BJ (cell line): ENCODE measurements around the gene WDR83. TPM values are rescaled to one million over a fixed set of nuclear protein-coding genes. Genes with fewer than 3 reads are reported as not detected.

Experiments
- CTCF ChIA-PET: fragments of 350-600 bp; formaldehyde crosslinking; extraction: SDS; loops from one replicate; lab custom pipeline; 2021; ENCODE audit warnings: antibody characterized with exemption, inconsistent platforms; lab: Yijun Ruan, JAX
- POLR2A ChIA-PET: fragments of 300-600 bp; sonication (Branson Sonifier 250); formaldehyde crosslinking; extraction: SDS; loops from one replicate; lab custom pipeline; 2021; ENCODE audit warnings: antibody characterized with exemption; lab: Charles Lee
- DNase-seq: peaks from one replicate; pipeline ENCODE4 v3.0.0-alpha.2; 2011; ENCODE audit warnings: low read depth
- H3K27me3 ChIP-seq: 2 replicates; pipeline ENCODE4 v1.6.0; 2011; ENCODE audit warnings: low read length; ENCODE audit not compliant: control insufficient read depth, insufficient read depth
- H3K36me3 ChIP-seq: 2 replicates; pipeline ENCODE4 v1.5.1; 2011; ENCODE audit warnings: low read length; ENCODE audit not compliant: control insufficient read depth, insufficient read depth
- H3K4me3 ChIP-seq: 2 replicates; pipeline ENCODE4 v1.5.1; 2011; ENCODE audit warnings: low read depth, mild to moderate bottlenecking, control low read depth, low read length
- CTCF ChIP-seq: IDR thresholded peaks from 2 replicates; pipeline ENCODE4 v1.5.1; 2011; ENCODE audit warnings: low read depth, mild to moderate bottlenecking, control low read depth, inconsistent platforms, low read length, moderate library complexity; ENCODE audit not compliant: insufficient read depth
- polyA plus RNA-seq: library from polyadenylated mRNA; depleted of rRNA; stranded (reverse); fragments of >200 nt; gene quantifications from 2 replicates; pipeline ENCODE4 v1.2.3, GENCODE V29; 2011

Gene WDR83
- polyA plus RNA-seq, 1 experiment, result 9.3 TPM

- no peak for DNase-seq
- TF ChIP-seq CTCF, result no peak
- H3K36me3 ChIP-seq, result peaks cover 23% of the 10 kb centered on the region
- POLR2A ChIA-PET, result no interaction called here
- H3K27me3 ChIP-seq, result no peaks in the 10 kb centered on the region
- no peak overlapping the region for H3K4me3 ChIP-seq
- CTCF ChIA-PET, result no interaction called here
These were observed 38.3 kb upstream of the WDR83 start for GRCh38 chr19:12628040-12629022.

- Histone ChIP-seq H3K27me3 (no peaks in the 10 kb centered on the region), H3K36me3 (peaks cover 20% of the 10 kb centered on the region), H3K4me3 (no peak overlapping the region)
- DNase-seq, result no peak
- POLR2A ChIA-PET, result no interaction called here
- CTCF ChIA-PET, result no interaction called here
- no peak for TF ChIP-seq CTCF
These were observed 37.4 kb upstream of the WDR83 start for GRCh38 chr19:12629215-12629614.

DNA sequence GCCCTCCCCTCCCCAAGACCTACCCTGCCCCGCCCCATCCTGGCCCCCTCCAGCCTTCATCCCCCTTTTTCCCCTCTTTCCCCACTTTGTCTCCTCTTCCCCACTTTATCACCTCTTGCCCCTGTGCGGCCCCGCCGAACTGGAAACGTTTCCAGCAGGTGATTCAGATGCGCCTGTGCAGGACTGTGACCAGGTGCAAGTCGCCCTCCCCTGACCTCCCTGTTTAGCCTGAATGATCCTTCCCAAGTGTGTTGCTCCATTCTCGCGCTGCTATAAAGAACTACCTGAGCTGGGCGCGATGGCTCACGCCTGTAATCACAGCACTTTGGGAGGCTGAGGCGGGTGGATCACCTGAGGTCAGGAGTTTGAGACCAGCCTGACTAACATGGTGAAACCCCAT, 30.0 kb upstream of the WDR83 start:
- no peak for TF ChIP-seq CTCF
- Histone ChIP-seq H3K27me3 (no peaks in the 10 kb centered on the region), H3K4me3 (no peak overlapping the region), H3K36me3 (no peaks in the 10 kb centered on the region)
- POLR2A ChIA-PET, result no interaction called here
- CTCF ChIA-PET, result no interaction called here
- no peak for DNase-seq

- no peaks in the 10 kb centered on the region for H3K36me3 ChIP-seq
- CTCF ChIA-PET, result interaction anchor here (0.6 to 2.6 kb wide), 2 partner anchors 15 to 1335 kb away, joined by 4 to 8 read pairs; no protein-coding TSS in a partner anchor
- no peak for TF ChIP-seq CTCF
- POLR2A ChIA-PET, result no interaction called here
- no peak for DNase-seq
- H3K4me3 ChIP-seq, result no peak overlapping the region
- no peaks in the 10 kb centered on the region for H3K27me3 ChIP-seq
These were observed 27.9 kb upstream of the WDR83 start for GRCh38 chr19:12638611-12639182.

GRCh38 chr19:12639901-12640613, 26.6 kb upstream of the WDR83 start:
- peak; percentile 26 for DNase-seq
- Histone ChIP-seq H3K27me3 (no peaks in the 10 kb centered on the region), H3K4me3 (no peak overlapping the region), H3K36me3 (no peaks in the 10 kb centered on the region)
- ChIA-PET CTCF (interaction anchor here (0.6 to 2.6 kb wide), 16 partner anchors 9 to 88 kb away, joined by 3 to 8 read pairs (median 4); partner anchors contain the start of gene ZNF791), POLR2A (no interaction called here)
- peak; percentile 87 for TF ChIP-seq CTCF
